ENCODE data around the gene CAPN3.

GRCh38 chr15:42319206-42319605 is 40.1 kb upstream of the CAPN3 start:
- TF ChIP-seq MYC (IDR thresholded peaks at IDR 0.05; ENCODE audit: low read depth, low read length) (no peak), EZH2 (IDR thresholded peaks at IDR 0.05; ENCODE audit: borderline replicate concordance, low read depth, low read length, severe bottlenecking) (no peak)

Data from endothelial cell of umbilical vein (primary cell).